ENCODE results near the gene ELOVL7.
"Not testable (repeated sequence)": the region's sequence is repeated elsewhere in the genome, so short reads cannot be mapped to it uniquely, and the experiment has no call there.

ELOVL7 gene

GRCh38 chr5:60727033-60727679 is 116.9 kb downstream of the ELOVL7 start:
- no peaks in the 10 kb centered on the region for H3K27me3 ChIP-seq (ENCODE audit: control insufficient read depth, insufficient read depth, low read length)
- H3K36me3 ChIP-seq (ENCODE audit: control insufficient read depth, insufficient read depth, low read length), result no peaks in the 10 kb centered on the region
- H3K9me3 ChIP-seq (ENCODE audit: control insufficient read depth, insufficient read depth, low read length), result no peaks in the 10 kb centered on the region
- peaks cover 3% of the 10 kb centered on the region for H3K4me1 ChIP-seq (ENCODE audit: control insufficient read depth, insufficient read depth, low read length)
- no peak overlapping the region for H3K9ac ChIP-seq (ENCODE audit: low read depth, low read length)
- H3K4me3 ChIP-seq (ENCODE audit: low read depth, low read length), result no peak overlapping the region

- Histone ChIP-seq H3K9me3 (ENCODE audit: control insufficient read depth, insufficient read depth, low read length) (no peaks in the 10 kb centered on the region), H3K4me1 (ENCODE audit: control insufficient read depth, insufficient read depth, low read length) (peaks cover 3% of the 10 kb centered on the region), H3K27me3 (ENCODE audit: control insufficient read depth, insufficient read depth, low read length) (no peaks in the 10 kb centered on the region), H3K9ac (ENCODE audit: low read depth, low read length) (no peak overlapping the region), H3K4me3 (ENCODE audit: low read depth, low read length) (no peak overlapping the region), H3K36me3 (ENCODE audit: control insufficient read depth, insufficient read depth, low read length) (no peaks in the 10 kb centered on the region)
Observed at GRCh38 chr5:60724126-60724525, 119.9 kb downstream of the ELOVL7 start.

- Histone ChIP-seq H3K4me1 (ENCODE audit: control insufficient read depth, insufficient read depth, low read length) (peaks cover 3% of the 10 kb centered on the region), H3K4me3 (ENCODE audit: low read depth, low read length) (no peak overlapping the region), H3K9ac (ENCODE audit: low read depth, low read length) (no peak overlapping the region), H3K9me3 (ENCODE audit: control insufficient read depth, insufficient read depth, low read length) (no peaks in the 10 kb centered on the region), H3K36me3 (ENCODE audit: control insufficient read depth, insufficient read depth, low read length) (no peaks in the 10 kb centered on the region), H3K27me3 (ENCODE audit: control insufficient read depth, insufficient read depth, low read length) (no peaks in the 10 kb centered on the region)
Observed at GRCh38 chr5:60722416-60722815, 121.7 kb downstream of the ELOVL7 start.

GRCh38 chr5:60719329-60719728 is 124.7 kb downstream of the ELOVL7 start:
- H3K9ac ChIP-seq (ENCODE audit: low read depth, low read length), result no peak overlapping the region
- H3K4me3 ChIP-seq (ENCODE audit: low read depth, low read length), result no peak overlapping the region
- no peaks in the 10 kb centered on the region for H3K9me3 ChIP-seq (ENCODE audit: control insufficient read depth, insufficient read depth, low read length)
- no peaks in the 10 kb centered on the region for H3K27me3 ChIP-seq (ENCODE audit: control insufficient read depth, insufficient read depth, low read length)
- no peaks in the 10 kb centered on the region for H3K36me3 ChIP-seq (ENCODE audit: control insufficient read depth, insufficient read depth, low read length)
- peaks cover 3% of the 10 kb centered on the region for H3K4me1 ChIP-seq (ENCODE audit: control insufficient read depth, insufficient read depth, low read length)

GRCh38 chr5:60718166-60718892 is 125.7 kb downstream of the ELOVL7 start:
- no peaks in the 10 kb centered on the region for H3K36me3 ChIP-seq (ENCODE audit: control insufficient read depth, insufficient read depth, low read length)
- H3K27me3 ChIP-seq (ENCODE audit: control insufficient read depth, insufficient read depth, low read length), result no peaks in the 10 kb centered on the region

DNA sequence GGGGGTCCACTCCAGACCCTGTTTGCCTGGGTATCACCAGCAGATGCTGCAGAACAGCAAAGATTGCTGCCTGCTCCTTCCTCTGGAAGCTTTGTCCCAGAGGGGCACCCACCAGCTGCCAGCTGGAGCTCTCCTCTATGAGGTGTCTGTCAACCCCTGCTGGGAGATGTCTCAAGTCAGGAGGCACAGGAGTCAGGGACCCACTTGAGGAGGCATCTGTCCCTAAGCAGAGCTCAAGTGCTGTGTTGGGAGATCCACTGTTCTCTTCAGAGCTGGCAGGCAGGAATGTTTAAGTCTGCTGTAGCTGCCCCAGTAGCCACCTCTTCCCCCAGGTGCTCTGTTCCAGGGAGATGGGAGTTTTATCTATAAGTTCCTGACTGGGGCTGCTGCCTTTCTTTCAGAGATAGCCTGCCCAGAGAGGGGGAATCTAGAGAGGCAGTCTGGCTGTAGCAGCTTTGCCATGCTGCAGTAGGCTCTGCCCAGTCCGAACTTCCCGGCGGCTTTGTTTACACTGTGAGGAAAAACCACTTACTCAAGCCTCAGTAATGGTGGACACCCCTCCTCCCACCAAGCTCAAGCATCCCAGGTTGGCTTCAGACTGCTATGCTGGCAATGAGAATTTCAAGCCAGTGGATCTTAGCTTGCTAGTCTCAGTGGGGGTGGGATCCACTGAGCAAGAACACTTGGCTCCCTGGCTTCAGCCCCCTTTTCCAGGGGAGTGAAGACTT is 128.7 kb downstream of the ELOVL7 start:
- H3K4me3 ChIP-seq (ENCODE audit: low read depth, low read length); H3K9ac ChIP-seq (ENCODE audit: low read depth, low read length); H3K36me3 ChIP-seq (ENCODE audit: control insufficient read depth, insufficient read depth, low read length); H3K4me1 ChIP-seq (ENCODE audit: control insufficient read depth, insufficient read depth, low read length); H3K27me3 ChIP-seq (ENCODE audit: control insufficient read depth, insufficient read depth, low read length); H3K9me3 ChIP-seq (ENCODE audit: control insufficient read depth, insufficient read depth, low read length): not testable (repeated sequence)

More at GRCh38 chr5:60718166-60718892, 125.7 kb downstream of the ELOVL7 start:
- H3K9ac ChIP-seq (ENCODE audit: low read depth, low read length), result no peak overlapping the region
- no peak overlapping the region for H3K4me3 ChIP-seq (ENCODE audit: low read depth, low read length)
- H3K9me3 ChIP-seq (ENCODE audit: control insufficient read depth, insufficient read depth, low read length), result no peaks in the 10 kb centered on the region
- peaks cover 3% of the 10 kb centered on the region for H3K4me1 ChIP-seq (ENCODE audit: control insufficient read depth, insufficient read depth, low read length)

GRCh38 chr5:60712950-60713349 is 131.1 kb downstream of the ELOVL7 start:
- Histone ChIP-seq H3K9ac (ENCODE audit: low read depth, low read length) (no peak overlapping the region), H3K27me3 (ENCODE audit: control insufficient read depth, insufficient read depth, low read length) (no peaks in the 10 kb centered on the region), H3K9me3 (ENCODE audit: control insufficient read depth, insufficient read depth, low read length) (no peaks in the 10 kb centered on the region), H3K4me3 (ENCODE audit: low read depth, low read length) (no peak overlapping the region), H3K36me3 (ENCODE audit: control insufficient read depth, insufficient read depth, low read length) (no peaks in the 10 kb centered on the region), H3K4me1 (ENCODE audit: control insufficient read depth, insufficient read depth, low read length) (no peaks in the 10 kb centered on the region)

DNA sequence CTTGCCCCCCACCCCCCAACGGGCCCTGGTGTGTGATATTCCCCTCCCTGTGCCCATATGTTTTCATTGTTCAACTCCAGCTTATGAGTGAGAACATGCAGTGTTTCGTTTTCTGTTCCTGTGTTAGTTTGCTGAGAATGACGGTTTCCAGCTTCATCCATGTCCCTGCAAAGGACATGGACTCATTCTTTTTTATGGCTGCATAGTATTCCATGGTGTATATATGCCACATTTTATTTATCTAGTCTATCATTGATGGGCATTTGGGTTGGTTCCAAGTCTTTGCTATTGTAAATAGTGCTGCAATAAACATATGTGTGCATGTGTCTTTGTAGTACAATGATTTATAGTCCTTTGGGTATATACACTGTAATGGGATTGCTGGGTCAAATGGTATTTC is 132.2 kb downstream of the ELOVL7 start:
- not testable (repeated sequence) for H3K4me3 ChIP-seq (ENCODE audit: low read depth, low read length); H3K9ac ChIP-seq (ENCODE audit: low read depth, low read length); H3K36me3 ChIP-seq (ENCODE audit: control insufficient read depth, insufficient read depth, low read length); H3K4me1 ChIP-seq (ENCODE audit: control insufficient read depth, insufficient read depth, low read length); H3K27me3 ChIP-seq (ENCODE audit: control insufficient read depth, insufficient read depth, low read length); H3K9me3 ChIP-seq (ENCODE audit: control insufficient read depth, insufficient read depth, low read length)

DNA sequence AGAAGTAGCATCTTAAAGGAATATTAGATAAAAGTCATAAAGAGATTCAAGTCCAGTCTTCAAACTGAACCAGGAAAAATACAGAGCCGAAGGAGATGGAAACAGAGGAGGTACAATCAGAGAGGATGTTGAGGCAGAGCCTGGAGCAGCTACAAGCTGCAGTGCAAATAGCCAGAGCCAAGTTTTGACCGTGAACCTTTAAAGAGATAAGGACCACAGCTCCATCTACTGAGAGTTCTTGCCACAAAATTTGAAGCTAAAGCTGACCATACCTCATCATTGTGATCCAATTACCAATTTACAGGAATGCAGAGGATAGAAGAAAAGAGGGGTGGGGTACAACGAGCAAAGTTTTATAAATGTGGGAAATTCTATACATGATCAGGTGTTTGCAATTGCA is 133.7 kb downstream of the ELOVL7 start:
- no peaks in the 10 kb centered on the region for H3K27me3 ChIP-seq (ENCODE audit: control insufficient read depth, insufficient read depth, low read length)
- H3K36me3 ChIP-seq (ENCODE audit: control insufficient read depth, insufficient read depth, low read length), result no peaks in the 10 kb centered on the region
- no peaks in the 10 kb centered on the region for H3K4me1 ChIP-seq (ENCODE audit: control insufficient read depth, insufficient read depth, low read length)
- H3K9ac ChIP-seq (ENCODE audit: low read depth, low read length), result no peak overlapping the region
- H3K4me3 ChIP-seq (ENCODE audit: low read depth, low read length), result no peak overlapping the region
- H3K9me3 ChIP-seq (ENCODE audit: control insufficient read depth, insufficient read depth, low read length), result no peaks in the 10 kb centered on the region

- Histone ChIP-seq H3K4me3 (ENCODE audit: low read depth, low read length) (no peak overlapping the region), H3K27me3 (ENCODE audit: control insufficient read depth, insufficient read depth, low read length) (no peaks in the 10 kb centered on the region), H3K36me3 (ENCODE audit: control insufficient read depth, insufficient read depth, low read length) (no peaks in the 10 kb centered on the region)
Observed at GRCh38 chr5:60705144-60705543, 138.9 kb downstream of the ELOVL7 start.

DNA sequence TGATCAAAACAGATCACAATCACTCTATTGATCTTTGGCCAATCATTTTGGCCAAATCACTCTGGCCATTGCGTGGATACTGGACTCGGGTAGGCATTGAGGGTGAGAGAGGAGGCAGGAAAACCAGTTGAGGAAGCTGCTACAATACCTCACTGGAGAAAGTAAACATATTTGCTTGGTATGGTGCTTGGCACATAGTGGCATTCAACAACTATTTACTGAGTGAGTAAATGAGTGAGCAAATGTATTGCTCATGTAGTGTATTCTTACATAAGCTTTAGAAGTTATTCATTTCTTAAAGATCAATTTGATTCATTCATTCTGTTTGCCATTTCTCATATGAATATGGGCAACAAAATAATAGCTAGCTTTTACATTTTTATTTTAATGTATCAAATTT is 140.1 kb downstream of the ELOVL7 start:
- H3K4me3 ChIP-seq (ENCODE audit: low read depth, low read length), result no peak overlapping the region
- H3K4me1 ChIP-seq (ENCODE audit: control insufficient read depth, insufficient read depth, low read length), result peaks cover 1% of the 10 kb centered on the region
- no peaks in the 10 kb centered on the region for H3K9me3 ChIP-seq (ENCODE audit: control insufficient read depth, insufficient read depth, low read length)
- H3K9ac ChIP-seq (ENCODE audit: low read depth, low read length), result no peak overlapping the region
- no peaks in the 10 kb centered on the region for H3K27me3 ChIP-seq (ENCODE audit: control insufficient read depth, insufficient read depth, low read length)
- H3K36me3 ChIP-seq (ENCODE audit: control insufficient read depth, insufficient read depth, low read length), result no peaks in the 10 kb centered on the region

More at GRCh38 chr5:60705144-60705543, 138.9 kb downstream of the ELOVL7 start:
- no peaks in the 10 kb centered on the region for H3K4me1 ChIP-seq (ENCODE audit: control insufficient read depth, insufficient read depth, low read length)
- H3K9me3 ChIP-seq (ENCODE audit: control insufficient read depth, insufficient read depth, low read length), result no peaks in the 10 kb centered on the region
- no peak overlapping the region for H3K9ac ChIP-seq (ENCODE audit: low read depth, low read length)
